HEK293T (cell line): ENCODE measurements around the gene ITPRID1.

ENCODE experiments used
- ARNT ChIP-seq: fragments of 450-650 bp; IDR thresholded peaks from 2 replicates; pipeline ENCODE4 v1.6.1; 2017; ENCODE audit warnings: mild to moderate bottlenecking
- BHLHE40 ChIP-seq: fragments of 450-650 bp; IDR thresholded peaks from 2 replicates; pipeline ENCODE4 v1.6.1; 2016; ENCODE audit warnings: mild to moderate bottlenecking, moderate library complexity, borderline replicate concordance
- ELF4 ChIP-seq: fragments of 450-650 bp; IDR thresholded peaks from 2 replicates; pipeline ENCODE4 v1.6.1; 2017; ENCODE audit warnings: antibody characterized with exemption
- FOXA1 ChIP-seq: fragments of 450-650 bp; IDR thresholded peaks from 2 replicates; pipeline ENCODE4 v1.6.1; 2016; ENCODE audit warnings: mild to moderate bottlenecking
- FOXM1 ChIP-seq: fragments of 450-650 bp; IDR thresholded peaks from 2 replicates; pipeline ENCODE4 v1.6.1; 2017; ENCODE audit warnings: mild to moderate bottlenecking, borderline replicate concordance
- HDGF ChIP-seq: fragments of 450-650 bp; IDR thresholded peaks from 2 replicates; pipeline ENCODE4 v1.6.1; 2017; ENCODE audit warnings: antibody characterized with exemption, borderline replicate concordance
- L3MBTL2 ChIP-seq: fragments of 450-650 bp; conservative IDR thresholded peaks from 2 replicates; pipeline ENCODE4 v1.6.1; 2016; ENCODE audit warnings: mild to moderate bottlenecking
- LEF1 ChIP-seq: fragments of 450-650 bp; IDR thresholded peaks from 2 replicates; pipeline ENCODE4 v1.6.1; 2017; ENCODE audit warnings: mild to moderate bottlenecking, borderline replicate concordance
- NFRKB ChIP-seq: fragments of 450-650 bp; IDR thresholded peaks from 2 replicates; pipeline ENCODE4 v1.6.1; 2016; ENCODE audit warnings: mild to moderate bottlenecking, moderate library complexity
- PKNOX1 ChIP-seq: fragments of 450-650 bp; IDR thresholded peaks from 2 replicates; pipeline ENCODE4 v1.6.1; 2016
- SP1 ChIP-seq: fragments of 450-650 bp; IDR thresholded peaks from 2 replicates; pipeline ENCODE4 v1.6.1; 2017
- SUZ12 ChIP-seq: fragments of 450-650 bp; IDR thresholded peaks from 2 replicates; pipeline ENCODE4 v1.6.1; 2016; ENCODE audit warnings: mild to moderate bottlenecking
- TARDBP ChIP-seq: fragments of 450-650 bp; IDR thresholded peaks from 2 replicates; pipeline ENCODE4 v1.6.1; 2016
- ZNF384 ChIP-seq: fragments of 450-650 bp; IDR thresholded peaks from 2 replicates; pipeline ENCODE4 v1.6.1; 2016

- TF ChIP-seq ELF4 (no peak), LEF1 (no peak), BHLHE40 (no peak), SUZ12 (no peak), PKNOX1 (no peak), NFRKB (no peak), FOXA1 (no peak), ZNF384 (no peak), ARNT (no peak), FOXM1 (no peak), L3MBTL2 (no peak), SP1 (no peak), TARDBP (no peak), HDGF (no peak)
Measured at GRCh38 chr7:31569528-31569927, 55.6 kb downstream of the ITPRID1 start.
